KBM-7 (cell line): ENCODE measurements around the gene PRLH.
A peak's percentile ranks its signal among the peaks of the same experiment; 100 is the strongest.
"Not testable (repeated sequence)": the region's sequence is repeated elsewhere in the genome, so short reads cannot be mapped to it uniquely, and the experiment has no call there.

Experiments
- DNase-seq: peaks from one replicate; pipeline ENCODE4 v3.0.0-alpha.2; 2015
- in situ Hi-C: fragments of 300-500 bp; cut with MboI; formaldehyde crosslinking; loops from 2 replicates; pipeline ENCODE4 v1.14.3; 2020; ENCODE audit warnings: low sequenced_read_pairs, low pct_unique_long_range_greater_than_20kb, mixed read lengths

The PRLH gene

GRCh38 chr2:237594514-237594871 is 28.1 kb downstream of the PRLH start:
- in situ Hi-C loops: loop anchor here (10.0 kb wide), 1 partner anchor 150 kb away; no protein-coding TSS in a partner anchor
- DNase-seq: no peak

GRCh38 chr2:237595829-237596519 is 29.6 kb downstream of the PRLH start:
- in situ Hi-C loops: loop anchor here (10.0 kb wide), 1 partner anchor 149 kb away; no protein-coding TSS in a partner anchor
- not testable (repeated sequence) for DNase-seq

DNA sequence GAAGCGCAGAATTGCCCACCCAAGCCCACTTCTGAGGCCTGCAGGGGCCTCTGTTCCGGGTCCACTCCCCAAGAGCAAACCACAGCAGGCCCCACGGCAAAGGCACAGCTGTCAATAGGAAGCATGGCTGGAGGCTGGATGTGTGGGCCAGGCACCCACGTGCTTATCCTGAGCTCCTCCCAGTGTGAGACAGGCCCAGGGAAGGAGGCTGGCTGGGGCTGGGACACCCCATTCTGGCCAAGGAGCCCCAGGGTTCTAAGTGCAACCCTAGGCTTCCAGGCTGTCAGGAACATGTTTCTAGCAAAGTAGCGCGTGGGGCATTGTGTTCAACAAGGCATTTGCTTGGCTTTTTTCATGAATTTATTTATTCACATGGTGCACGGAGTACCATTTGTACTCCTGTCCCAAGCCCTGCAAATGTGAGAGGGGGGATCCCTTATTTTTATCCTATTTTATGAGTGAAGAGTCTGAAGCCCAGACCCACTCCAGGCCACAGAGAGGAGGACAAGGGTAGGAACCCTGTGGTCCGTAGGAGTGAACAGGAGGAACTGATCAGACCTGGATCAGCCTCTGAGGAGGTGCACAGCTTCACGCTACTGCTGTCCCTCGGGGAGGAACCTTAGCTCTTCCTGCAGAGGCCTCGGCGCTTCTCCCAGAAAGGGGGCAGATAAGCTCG is 30.3 kb downstream of the PRLH start:
- in situ Hi-C loops: loop anchor here (10.0 kb wide), 1 partner anchor 148 kb away; no protein-coding TSS in a partner anchor
- DNase-seq: no peak

GRCh38 chr2:237597196-237598145 is 31.1 kb downstream of the PRLH start:
- in situ Hi-C loops: loop anchor here (10.0 kb wide), 1 partner anchor 147 kb away; no protein-coding TSS in a partner anchor
- no peak for DNase-seq

GRCh38 chr2:237598468-237599208 is 32.3 kb downstream of the PRLH start:
- no peak for DNase-seq
- in situ Hi-C loops: loop anchor here (10.0 kb wide), 1 partner anchor 146 kb away; no protein-coding TSS in a partner anchor

DNA sequence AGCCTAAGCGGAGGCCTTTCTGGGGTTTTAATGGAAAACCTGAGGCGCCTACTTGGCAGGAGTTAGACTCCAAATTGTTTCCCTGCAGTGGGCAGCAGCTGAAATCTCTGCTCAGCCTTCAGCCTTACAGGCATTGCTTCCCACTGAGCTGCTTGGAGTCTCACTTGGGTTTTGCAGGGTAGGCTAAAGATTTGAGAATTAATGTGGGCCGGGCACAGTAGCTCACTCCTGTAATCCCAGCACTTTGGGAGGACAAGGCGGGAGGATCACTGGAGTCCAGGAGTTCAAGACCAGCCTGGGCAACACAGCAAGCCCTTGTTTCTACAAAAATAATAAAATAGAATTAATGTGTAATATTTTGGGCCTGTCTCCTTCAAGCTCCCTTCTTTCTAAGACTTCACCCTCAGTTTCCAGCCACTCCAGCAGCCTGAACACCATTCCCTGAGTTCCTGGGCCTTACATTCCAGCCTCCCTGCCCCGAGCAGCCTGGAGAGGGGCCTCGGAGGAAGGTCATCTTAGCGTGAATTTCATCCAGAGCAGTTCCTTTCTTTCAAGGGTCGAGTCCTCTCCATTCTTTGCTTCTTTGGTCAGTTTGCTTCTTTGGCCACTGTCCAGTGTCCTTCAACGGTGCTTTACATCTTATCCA is 33.2 kb downstream of the PRLH start:
- in situ Hi-C loops: loop anchor here (10.0 kb wide), 1 partner anchor 145 kb away; no protein-coding TSS in a partner anchor
- DNase-seq: no peak

DNA sequence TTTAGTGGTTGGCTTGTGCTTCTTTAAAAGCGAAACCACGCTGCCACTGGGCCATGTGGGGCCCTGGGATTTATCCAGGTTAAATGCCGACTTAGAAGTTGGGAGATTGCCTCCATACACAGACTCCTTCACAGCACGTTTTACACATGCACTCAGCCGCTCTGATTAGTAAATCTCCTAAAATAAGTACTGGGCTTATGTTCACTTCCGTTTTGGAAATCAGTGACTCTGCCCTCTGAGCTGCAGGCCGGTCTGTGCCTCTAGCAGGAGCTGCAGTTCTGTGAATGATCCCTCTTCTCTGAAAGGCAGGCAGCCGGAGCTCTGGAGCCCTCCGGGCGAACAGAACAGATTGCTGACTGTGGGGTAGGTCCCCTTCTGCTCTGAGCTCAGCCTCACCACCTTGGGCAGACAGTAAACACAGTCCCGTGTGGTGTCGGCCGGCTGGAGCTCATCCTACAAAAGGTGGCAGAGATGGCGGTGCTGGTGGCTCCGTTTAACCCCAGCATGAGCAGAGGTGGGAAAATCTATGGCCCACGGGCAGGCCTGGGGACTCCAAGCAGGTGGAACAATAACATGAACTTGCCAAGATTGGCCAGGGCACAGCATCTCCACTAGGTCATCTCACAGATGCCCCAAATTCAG is 34.0 kb downstream of the PRLH start:
- in situ Hi-C loops: no loop called here
- peak; percentile 26 for DNase-seq

DNA sequence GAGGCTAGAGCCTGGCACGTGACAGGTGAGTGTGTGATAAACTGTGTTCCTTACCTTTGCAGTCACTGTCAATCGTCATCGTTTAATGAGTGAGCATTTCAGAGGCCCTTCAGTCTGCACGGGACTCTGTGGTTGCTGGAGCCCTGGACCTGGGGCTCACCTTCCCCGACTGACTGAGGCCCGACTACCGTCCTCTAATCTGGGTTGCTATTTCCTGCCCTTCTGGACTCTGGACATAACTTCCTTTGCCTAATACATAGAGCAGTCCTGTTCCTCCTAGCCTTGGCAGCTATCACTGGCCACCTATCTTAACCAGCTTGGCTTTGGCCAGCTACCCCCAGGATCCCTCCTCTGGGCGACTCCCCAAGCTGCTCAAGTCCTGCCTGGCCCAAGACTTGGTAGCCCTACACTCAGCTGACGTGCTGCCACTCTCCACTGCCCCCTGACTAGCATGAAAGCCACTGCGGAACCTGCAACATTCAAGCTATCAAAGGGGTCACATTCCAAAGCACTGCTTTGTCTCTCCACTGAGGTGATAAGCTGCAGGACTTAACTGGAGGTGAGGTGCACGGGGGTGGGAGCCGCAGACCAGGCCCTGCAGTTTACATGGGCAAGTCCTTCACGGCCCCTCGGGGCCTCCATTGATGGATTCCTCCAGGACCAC is 35.2 kb downstream of the PRLH start:
- in situ Hi-C loops: no loop called here
- DNase-seq: no peak

DNA sequence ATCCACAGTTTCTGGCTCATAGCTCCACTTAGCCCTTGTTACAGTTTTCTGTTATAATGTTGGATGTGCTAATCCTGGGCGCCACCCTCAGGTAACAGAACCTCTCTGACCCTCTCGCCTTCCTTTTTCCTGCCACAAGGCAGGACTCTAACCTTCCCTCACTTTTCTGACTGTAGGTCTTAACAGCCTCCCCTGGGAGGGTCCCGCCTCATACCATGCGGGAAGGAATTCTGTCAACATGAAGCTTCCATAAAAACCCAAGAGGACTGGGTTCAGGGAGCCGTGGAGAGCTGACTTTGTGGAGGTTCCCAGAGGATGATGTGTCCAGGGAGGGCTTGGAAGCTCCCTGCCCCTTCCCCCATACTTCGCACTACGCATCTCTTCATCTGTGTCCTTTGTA is 36.0 kb downstream of the PRLH start:
- in situ Hi-C loops: no loop called here
- no peak for DNase-seq

- DNase-seq: no peak
- in situ Hi-C loops: no loop called here
Observed at GRCh38 chr2:237603049-237603717, 36.8 kb downstream of the PRLH start.

- in situ Hi-C loops: no loop called here
- DNase-seq: peak; percentile 80
Observed at GRCh38 chr2:237603718-237604362, 37.5 kb downstream of the PRLH start.

DNA sequence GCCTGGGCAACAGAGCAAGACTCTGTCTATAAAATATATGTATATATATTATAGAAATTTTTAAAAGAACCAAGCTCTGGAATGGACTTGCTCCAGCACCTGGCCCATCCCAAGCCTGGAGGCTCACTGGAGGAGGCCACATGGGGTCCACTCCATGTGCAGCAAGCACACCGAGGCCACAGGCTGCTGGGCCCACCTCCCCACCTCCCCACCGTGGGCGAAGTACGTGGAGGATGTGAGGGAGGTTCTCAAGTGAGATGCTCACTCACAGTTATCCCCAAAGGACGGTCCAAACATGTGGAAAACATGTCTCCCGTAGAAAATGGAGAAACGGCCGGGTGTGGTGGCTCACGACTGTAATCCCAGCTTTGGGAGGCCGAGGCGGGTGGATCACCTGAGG is 38.0 kb downstream of the PRLH start:
- DNase-seq: no peak
- in situ Hi-C loops: no loop called here

DNA sequence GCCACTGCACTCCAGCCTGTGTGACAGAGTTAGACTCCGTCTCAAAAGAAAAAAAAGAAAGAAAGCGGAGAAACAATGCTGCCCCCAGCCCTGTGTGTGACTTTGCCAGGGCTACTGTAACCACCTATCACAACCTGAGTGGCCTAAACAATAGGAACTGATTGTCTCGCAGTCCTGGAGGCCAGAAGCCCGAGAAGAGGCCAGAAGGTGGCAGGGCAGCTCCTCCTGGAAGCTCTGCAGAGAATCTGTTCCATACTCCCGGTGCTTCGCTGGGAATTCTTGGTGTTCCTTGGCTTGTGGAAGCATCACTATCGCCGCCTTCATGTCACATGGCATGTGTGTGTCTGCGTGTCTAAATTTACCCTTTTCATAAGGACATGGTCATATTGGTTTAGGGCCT is 38.6 kb downstream of the PRLH start:
- in situ Hi-C loops: no loop called here
- DNase-seq: no peak

DNA sequence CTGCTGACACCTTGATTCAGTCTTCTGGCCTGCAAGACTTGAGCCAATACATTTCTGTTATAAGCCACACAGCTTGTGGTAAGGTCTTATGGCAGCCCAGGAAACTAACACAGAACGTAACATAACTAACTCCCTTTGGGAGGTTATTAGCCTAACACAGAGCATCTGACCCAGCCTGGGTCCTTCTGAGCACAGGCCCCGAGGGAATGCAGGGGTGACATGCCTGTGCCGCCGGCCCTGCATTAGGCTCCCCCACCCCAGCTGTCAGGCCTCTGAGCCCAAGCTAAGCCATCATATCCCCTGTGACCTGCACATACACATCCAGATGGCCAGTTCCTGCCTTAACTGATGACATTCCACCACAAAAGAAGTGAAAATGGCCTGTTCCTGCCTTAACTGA is 40.1 kb downstream of the PRLH start:
- DNase-seq, in situ Hi-C loops: not testable (repeated sequence)

DNA sequence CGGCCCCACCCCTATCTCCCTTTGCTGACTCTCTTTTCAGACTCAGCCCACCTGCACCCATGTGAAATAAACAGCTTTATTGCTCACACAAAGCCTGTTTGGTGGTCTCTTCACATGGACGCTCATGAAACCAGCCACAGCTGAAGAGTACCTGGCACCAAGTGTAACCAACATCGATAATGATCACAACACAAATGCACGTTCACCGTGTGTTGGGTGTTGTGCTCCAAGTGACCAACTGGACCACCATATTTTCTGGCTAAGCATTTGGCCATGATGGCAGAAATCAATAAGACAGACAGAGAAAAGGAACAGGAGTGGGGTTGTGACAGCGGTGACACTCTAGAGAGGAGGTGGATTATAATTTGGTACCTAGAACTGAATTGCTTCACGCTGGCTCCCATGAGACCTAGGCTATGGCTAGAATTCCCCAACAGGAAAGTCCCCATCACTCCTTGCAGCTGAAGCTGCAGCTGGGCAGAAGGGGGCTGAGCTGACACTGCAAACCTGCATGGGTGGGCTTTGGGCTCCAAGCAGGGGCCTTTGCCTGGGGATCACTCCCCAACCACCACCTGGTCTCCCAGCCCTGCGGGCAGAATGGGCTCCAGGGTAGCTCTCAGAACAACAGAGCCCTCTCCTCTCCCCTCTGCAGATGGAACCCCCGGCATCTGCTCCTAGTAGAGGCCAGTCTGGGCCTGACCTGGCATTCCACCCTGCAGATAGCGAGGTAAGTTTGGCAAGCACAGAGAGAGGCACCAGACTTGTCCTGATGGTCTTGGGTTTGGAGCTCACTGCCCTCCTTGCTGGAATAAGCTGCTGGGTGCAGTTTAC is 46.4 kb downstream of the PRLH start:
- in situ Hi-C loops: no loop called here
- no peak for DNase-seq

- in situ Hi-C loops: no loop called here
- DNase-seq: no peak
Observed at GRCh38 chr2:237613679-237614078, 47.3 kb downstream of the PRLH start.
